ENCODE measurements around the gene TGFBR3L. TPM values are rescaled to one million over a fixed set of nuclear protein-coding genes. Genes with fewer than 3 reads are reported as not detected.

The TGFBR3L gene
- total RNA-seq, 4 donors from 2014 or later, result not detected

GRCh38 chr19:7895565-7895964, 19.1 kb upstream of the TGFBR3L start:
- no peak overlapping the region for H3K27ac ChIP-seq

GRCh38 chr19:7897292-7897691, 17.3 kb upstream of the TGFBR3L start:
- DNase-seq, result no peak
- Histone ChIP-seq H3K27me3 (no peaks in the 10 kb centered on the region), H3K4me1 (no peaks in the 10 kb centered on the region), H3K36me3 (no peaks in the 10 kb centered on the region), H3K27ac (no peak overlapping the region), H3K4me3 (replicated peaks in 1 of 3) (no peak overlapping the region), H3K9me3 (no peaks in the 10 kb centered on the region)
- intact Hi-C loops (cut with DNase I), result no loop called here
- no peak for TF ChIP-seq CTCF (IDR thresholded peaks at IDR 0.05)
- no peak for TF ChIP-seq POLR2A (IDR thresholded peaks at IDR 0.05)
- WGBS, 2 donors, result 92 to 94% methylated on average over 11 of the region's 11 CpGs

More at GRCh38 chr19:7895565-7895964, 19.1 kb upstream of the TGFBR3L start:
- no peak for DNase-seq
- no peak overlapping the region for H3K4me3 ChIP-seq (replicated peaks in 1 of 3)
- H3K4me1 ChIP-seq, result no peaks in the 10 kb centered on the region
- no peaks in the 10 kb centered on the region for H3K36me3 ChIP-seq
- TF ChIP-seq POLR2A (IDR thresholded peaks at IDR 0.05) (no peak), CTCF (IDR thresholded peaks at IDR 0.05) (no peak)
- intact Hi-C loops (cut with DNase I), result no loop called here
- 91 to 95% methylated on average over 11 to 12 of the region's 13 CpGs for WGBS, 2 donors
- H3K27me3 ChIP-seq, result no peaks in the 10 kb centered on the region
- no peaks in the 10 kb centered on the region for H3K9me3 ChIP-seq

GRCh38 chr19:7898967-7899366, 15.7 kb upstream of the TGFBR3L start:
- DNase-seq, result no peak
- Histone ChIP-seq H3K27ac (no peak overlapping the region), H3K36me3 (no peaks in the 10 kb centered on the region), H3K27me3 (no peaks in the 10 kb centered on the region), H3K4me1 (peaks cover 6 to 7% of the 10 kb centered on the region in 2 donors), H3K4me3 (replicated peaks in 1 of 3) (no peak overlapping the region), H3K9me3 (no peaks in the 10 kb centered on the region)
- 95 to 97% methylated on average over 16 of the region's 16 CpGs for WGBS, 2 donors
- intact Hi-C loops (cut with DNase I), result no loop called here
- TF ChIP-seq CTCF (IDR thresholded peaks at IDR 0.05) (no peak), POLR2A (IDR thresholded peaks at IDR 0.05) (no peak)

- no peak for DNase-seq
- intact Hi-C loops (cut with DNase I), result no loop called here
- TF ChIP-seq POLR2A (IDR thresholded peaks at IDR 0.05) (no peak), CTCF (IDR thresholded peaks at IDR 0.05) (no peak)
These were observed 14.8 kb upstream of the TGFBR3L start for GRCh38 chr19:7899751-7900378.

GRCh38 chr19:7900401-7900870, 14.2 kb upstream of the TGFBR3L start:
- Histone ChIP-seq H3K27ac (no peak overlapping the region), H3K9me3 (no peaks in the 10 kb centered on the region), H3K4me3 (replicated peaks in 1 of 3) (no peak overlapping the region), H3K4me1 (peaks cover 17 to 20% of the 10 kb centered on the region in 2 donors), H3K36me3 (no peaks in the 10 kb centered on the region), H3K27me3 (no peaks in the 10 kb centered on the region)
- intact Hi-C loops (cut with DNase I), result no loop called here
- 77 to 88% methylated on average over 8 to 13 of the region's 21 CpGs for WGBS, 2 donors
- DNase-seq, result no peak
- TF ChIP-seq POLR2A (IDR thresholded peaks at IDR 0.05) (no peak), CTCF (IDR thresholded peaks at IDR 0.05) (no peak)

More at GRCh38 chr19:7899751-7900378, 14.8 kb upstream of the TGFBR3L start:
- 94 to 100% methylated on average over 10 to 11 of the region's 34 CpGs for WGBS, 2 donors
- no peaks in the 10 kb centered on the region for H3K27me3 ChIP-seq
- H3K4me1 ChIP-seq, result peaks cover 11 to 14% of the 10 kb centered on the region in 2 donors
- no peaks in the 10 kb centered on the region for H3K36me3 ChIP-seq
- no peaks in the 10 kb centered on the region for H3K9me3 ChIP-seq
- no peak overlapping the region for H3K4me3 ChIP-seq (replicated peaks in 1 of 3)
- no peak overlapping the region for H3K27ac ChIP-seq
